Activated CD4-positive, alpha-beta T cell treated with anti-CD3 and anti-CD28 coated beads, Interleukin-2, amount 50 U/mL, for 24 hours (primary cell): ENCODE data around the gene EVI5.
"Not testable (repeated sequence)": the region's sequence is repeated elsewhere in the genome, so short reads cannot be mapped to it uniquely, and the experiment has no call there.

Experiments used
- DNase-seq, 2 donors: peaks; one replicate each; pipeline ENCODE4 v3.0.0-alpha.2; 2020; ENCODE audit warnings: low read depth in 1 of 2, low spot score in 1 of 2

EVI5 gene

GRCh38 chr1:92527670-92528069 lies 257.2 kb downstream of the EVI5 start:
- no peak for DNase-seq

- DNase-seq = not testable (repeated sequence)
Observed at GRCh38 chr1:92524944-92525590, 259.8 kb downstream of the EVI5 start.

GRCh38 chr1:92519043-92519442 lies 265.9 kb downstream of the EVI5 start:
- no peak for DNase-seq

GRCh38 chr1:92516574-92516973 lies 268.3 kb downstream of the EVI5 start:
- DNase-seq = no peak

GRCh38 chr1:92515796-92516201 lies 269.1 kb downstream of the EVI5 start:
- no peak for DNase-seq

GRCh38 chr1:92511541-92511940 lies 273.4 kb downstream of the EVI5 start:
- DNase-seq = no peak

- DNase-seq = no peak
Observed at GRCh38 chr1:92509619-92510018, 275.3 kb downstream of the EVI5 start.

GRCh38 chr1:92505015-92505692 lies 279.8 kb downstream of the EVI5 start:
- DNase-seq = no peak

- DNase-seq = no peak
Observed at GRCh38 chr1:92504291-92505014, 280.5 kb downstream of the EVI5 start.

- no peak for DNase-seq
Observed at GRCh38 chr1:92503926-92504285, 281.0 kb downstream of the EVI5 start.

GRCh38 chr1:92503043-92503925 lies 281.6 kb downstream of the EVI5 start:
- DNase-seq = no peak

- DNase-seq = no peak
Observed at GRCh38 chr1:92502247-92502646, 282.7 kb downstream of the EVI5 start.

GRCh38 chr1:92500552-92500951 lies 284.4 kb downstream of the EVI5 start:
- DNase-seq = no peak

GRCh38 chr1:92495392-92496063 lies 289.4 kb downstream of the EVI5 start:
- no peak for DNase-seq

- no peak for DNase-seq
Observed at GRCh38 chr1:92494485-92495141, 290.3 kb downstream of the EVI5 start.

- no peak for DNase-seq
Observed at GRCh38 chr1:92493139-92493538, 291.8 kb downstream of the EVI5 start.

GRCh38 chr1:92488832-92489231 lies 296.1 kb downstream of the EVI5 start:
- no peak for DNase-seq

GRCh38 chr1:92488416-92488815 lies 296.5 kb downstream of the EVI5 start:
- DNase-seq = no peak

- DNase-seq = no peak
Observed at GRCh38 chr1:92487078-92487605, 297.8 kb downstream of the EVI5 start.
